Measurements from ENCODE around the gene RNF224. TPM values are rescaled to one million over a fixed set of nuclear protein-coding genes. Genes with fewer than 3 reads are reported as not detected.

RNF224 gene
- under 1 TPM in 1 of 10 donors, not detected in 9; 0.14 TPM for total RNA-seq
- not detected for polyA plus RNA-seq
- long read RNA-seq, donor 1, result 0 reads
- long read RNA-seq, donor 2, result 0 reads
- long read RNA-seq, donor 3, result 0 reads

DNA sequence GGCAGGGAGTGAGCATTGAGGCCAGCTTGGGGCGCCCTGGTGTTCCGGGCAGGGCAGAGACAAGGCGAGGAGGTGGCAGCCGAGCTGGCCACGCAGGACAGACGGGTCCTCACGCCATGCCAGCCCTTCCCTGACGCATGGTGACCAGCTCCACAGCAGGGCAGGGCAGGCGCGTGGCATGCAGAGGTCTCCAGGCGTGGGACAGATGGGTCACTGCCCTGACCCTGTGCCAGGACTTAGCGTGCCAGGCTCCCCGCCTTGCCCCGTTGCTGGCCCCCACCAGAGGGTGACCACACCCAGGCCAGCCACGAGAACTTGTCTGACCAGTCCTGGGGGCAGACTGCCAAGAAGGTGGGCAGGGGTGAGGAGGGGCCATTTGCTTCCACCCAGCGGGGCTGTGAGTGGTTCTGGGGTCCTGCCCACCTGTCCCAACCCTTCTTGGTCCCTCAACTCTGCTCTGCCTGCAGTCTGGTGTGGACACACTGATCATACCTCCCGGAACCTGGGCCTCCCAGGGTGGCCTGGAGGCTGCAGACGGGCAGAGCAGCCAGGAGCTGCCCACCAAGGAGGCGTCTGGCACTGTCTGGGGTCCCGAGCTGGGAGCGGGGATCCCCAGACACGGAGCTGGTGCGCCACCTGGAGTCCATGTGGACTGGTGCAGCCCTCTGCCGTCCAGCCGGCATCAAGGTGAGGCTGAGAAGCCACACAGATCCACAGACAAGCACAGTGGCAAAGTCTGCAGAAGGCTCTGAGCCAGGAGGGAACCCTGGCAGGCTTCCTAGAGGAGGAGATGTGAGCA, at the start of gene RNF224:
Gene RNF224 (plus strand): TSS at position 449 of the 799 bp plus-strand sequence. CDS start 834 bp downstream, outside the sequence.
- Histone ChIP-seq H3K9me3 (no peaks in the 10 kb centered on the region), H3K27ac (no peak within 1 kb of the TSS), H3K4me1 (peaks cover 7 to 24% (median 18%) of the 10 kb centered on the region in 9 donors), H3K36me3 (no peaks in the 10 kb centered on the region), H3K4me3 (no peak within 1 kb of the TSS), H3K27me3 (peaks cover 16 to 44% (median 43%) of the 10 kb centered on the region in 7 donors)
- DNase-seq (peak; percentile 65 to 78), ATAC-seq (peak in 5 of 8 donors; percentile 12 to 34 (median 25))
- intact Hi-C loops (cut with DNase I), result loop anchor here in 8 of 10 donors (1.0 to 5.0 kb wide), 8 partner anchors 35 to 110 kb away; partner anchors contain the start of genes ANAPC2 (in 1 of the 8) and SSNA1 (in 1 of the 8)
- WGBS, 2 donors, result 41% methylated on average over 25 of the region's 25 CpGs
- TF ChIP-seq CTCF (IDR thresholded peaks at IDR 0.05), result peak; percentile 76 to 93 (median 88)

DNA sequence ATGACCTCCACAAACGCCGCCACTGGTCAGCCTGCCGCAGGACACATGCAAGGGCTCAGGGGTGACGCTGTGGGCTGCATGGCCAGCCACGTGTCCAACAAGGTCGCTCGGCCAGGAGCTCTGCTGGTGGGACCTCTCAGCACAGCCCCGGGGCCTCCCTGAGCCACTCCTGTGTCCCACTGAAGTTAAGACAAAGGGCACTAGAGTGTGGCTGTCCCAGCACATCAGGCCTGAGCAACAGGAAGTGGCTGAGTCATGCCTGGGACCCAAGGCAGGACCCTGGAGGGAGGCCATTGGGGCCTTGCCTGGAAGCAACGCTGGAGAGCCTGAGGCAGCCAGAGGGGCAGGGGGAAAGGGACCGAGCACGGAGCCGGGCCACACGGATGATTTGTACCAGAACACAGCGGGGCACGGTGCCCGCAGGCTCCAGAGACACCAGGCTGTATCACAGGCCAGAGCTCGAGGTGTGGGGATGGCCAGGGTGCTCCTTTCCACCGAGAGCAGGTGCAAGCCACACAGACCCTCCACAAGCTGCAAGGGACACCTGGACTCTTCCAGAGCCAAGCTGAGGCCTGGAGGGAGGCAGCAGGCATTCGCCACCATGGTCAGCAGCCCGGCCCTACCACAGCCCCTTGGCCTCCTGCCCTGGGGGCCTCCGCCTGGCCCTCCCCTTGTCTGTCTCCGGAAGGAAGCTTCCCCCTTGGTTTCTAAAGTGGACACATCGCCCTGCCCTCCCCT, 48.9 kb upstream of the RNF224 start:
- DNase-seq (no peak), ATAC-seq (no peak)
- 83 to 86% methylated on average over 21 to 23 of the region's 23 CpGs for WGBS, 2 donors
- TF ChIP-seq CTCF (IDR thresholded peaks at IDR 0.05), result no peak
- H3K4me3 ChIP-seq, result no peak overlapping the region
- H3K4me1 ChIP-seq, result peaks cover 0 to 10% (median 0%) of the 10 kb centered on the region in 9 donors
- peaks cover 4 to 66% (median 36%) of the 10 kb centered on the region in 9 donors for H3K36me3 ChIP-seq
- intact Hi-C loops (cut with DNase I), result loop anchor here in 1 of 10 donors (5.0 kb wide), 1 partner anchor 36 kb away; no protein-coding TSS in a partner anchor
- no peak overlapping the region for H3K27ac ChIP-seq
- no peaks in the 10 kb centered on the region for H3K9me3 ChIP-seq
- peaks cover 0 to 17% (median 0%) of the 10 kb centered on the region in 7 donors for H3K27me3 ChIP-seq

DNA sequence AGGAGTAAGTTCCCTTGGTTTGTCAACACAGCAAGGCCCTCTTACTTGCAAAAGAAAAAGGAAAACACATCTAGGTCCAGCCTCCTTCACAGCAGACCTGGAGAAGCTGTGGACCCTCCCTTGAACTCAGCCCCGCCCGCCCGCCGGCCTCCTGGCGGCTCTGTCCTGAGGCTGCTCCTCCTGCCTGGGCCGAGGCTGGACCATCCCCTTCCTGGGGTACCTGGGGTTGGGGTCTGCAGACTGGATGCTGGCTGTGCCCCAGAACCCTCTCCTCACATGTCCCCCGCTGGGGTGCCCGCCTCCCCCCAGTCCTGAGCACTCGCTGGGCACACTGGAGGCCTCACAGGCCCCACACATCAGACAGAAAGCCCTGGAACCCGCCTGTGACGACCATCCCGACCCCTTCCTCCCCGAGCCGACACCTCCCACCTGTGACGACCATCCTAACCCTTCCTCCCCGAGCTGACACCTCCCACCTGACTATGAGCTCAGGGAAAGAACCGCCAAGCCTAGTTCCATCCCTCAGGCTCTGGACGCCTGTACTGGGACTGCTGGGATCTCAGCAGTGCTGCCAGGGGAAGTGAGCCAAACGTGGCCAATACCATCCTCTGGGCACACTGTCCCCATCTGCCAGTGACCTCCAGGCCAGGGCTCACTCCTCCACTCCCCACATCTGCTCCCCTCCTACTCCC, 48.2 kb upstream of the RNF224 start:
- no peak for TF ChIP-seq CTCF (IDR thresholded peaks at IDR 0.05)
- no peak overlapping the region for H3K4me3 ChIP-seq
- H3K27ac ChIP-seq, result no peak overlapping the region
- H3K4me1 ChIP-seq, result peaks cover 0 to 5% (median 0%) of the 10 kb centered on the region in 9 donors
- intact Hi-C loops (cut with DNase I), result loop anchor here in 1 of 10 donors (5.0 kb wide), 1 partner anchor 37 kb away; no protein-coding TSS in a partner anchor
- WGBS, 2 donors, result 91 to 93% methylated on average over 19 of the region's 19 CpGs
- H3K9me3 ChIP-seq, result no peaks in the 10 kb centered on the region
- H3K27me3 ChIP-seq, result peaks cover 0 to 13% (median 0%) of the 10 kb centered on the region in 7 donors
- peaks cover 4 to 73% (median 43%) of the 10 kb centered on the region in 9 donors for H3K36me3 ChIP-seq
- ATAC-seq, result no peak
- DNase-seq, result no peak

Measured in heart right ventricle (tissue), 16 donors.